Cardiac fibroblast (primary cell): Measurements from ENCODE around the gene NSUN2.

Source experiments
- DNase-seq, 2 donors: peaks; one replicate each; pipeline versions ENCODE4 v3.0.0 to v3.0.0-alpha.2; 2010; ENCODE audit warnings: low read depth in 2 of 2
- H3K4me3 ChIP-seq, 2 donors: replicated peaks in 1 of 2; 1 replicate in 1 of 2; 2 replicates in 1 of 2; pipeline ENCODE4 v1.5.1; 2011; ENCODE audit warnings: low read depth in 2 of 2, low read length in 2 of 2, mild to moderate bottlenecking in 2 of 2, moderate library complexity in 1 of 2
- CTCF ChIP-seq: IDR thresholded peaks from one replicate; pipeline ENCODE4 v1.5.1; 2011; ENCODE audit warnings: low read depth, mild to moderate bottlenecking, low read length, inconsistent platforms

The NSUN2 gene

GRCh38 chr5:6608016-6608415, 24.8 kb downstream of the NSUN2 start:
- TF ChIP-seq CTCF = no peak
- DNase-seq = no peak
- no peak overlapping the region for H3K4me3 ChIP-seq

DNA sequence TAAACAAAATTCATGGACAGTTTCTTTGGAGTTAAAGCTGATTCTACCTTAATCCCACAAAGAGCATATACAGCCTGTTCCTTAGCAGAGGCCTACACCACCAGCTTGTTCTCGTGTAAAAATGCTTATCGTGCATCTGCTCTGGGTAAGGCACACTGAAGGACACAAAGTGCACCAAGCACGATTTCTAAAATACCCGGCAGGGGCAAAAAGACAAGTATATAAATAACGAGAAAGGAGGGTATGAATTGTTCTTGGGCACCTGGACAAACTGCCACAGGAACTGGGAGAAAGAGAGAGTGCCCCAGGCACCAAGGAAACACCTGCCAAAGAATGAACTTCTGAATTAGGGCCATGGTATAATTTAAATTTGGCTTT, 25.3 kb downstream of the NSUN2 start:
- no peak overlapping the region for H3K4me3 ChIP-seq
- TF ChIP-seq CTCF = no peak
- no peak for DNase-seq

GRCh38 chr5:6606884-6607558, 25.8 kb downstream of the NSUN2 start:
- no peak for DNase-seq
- H3K4me3 ChIP-seq = no peak overlapping the region
- TF ChIP-seq CTCF = no peak

- H3K4me3 ChIP-seq = no peak overlapping the region
- TF ChIP-seq CTCF = no peak
- no peak for DNase-seq
Observed at GRCh38 chr5:6604946-6605345, 27.9 kb downstream of the NSUN2 start.

- no peak for TF ChIP-seq CTCF
- no peak overlapping the region for H3K4me3 ChIP-seq
- no peak for DNase-seq
Observed at GRCh38 chr5:6604341-6604740, 28.5 kb downstream of the NSUN2 start.

DNA sequence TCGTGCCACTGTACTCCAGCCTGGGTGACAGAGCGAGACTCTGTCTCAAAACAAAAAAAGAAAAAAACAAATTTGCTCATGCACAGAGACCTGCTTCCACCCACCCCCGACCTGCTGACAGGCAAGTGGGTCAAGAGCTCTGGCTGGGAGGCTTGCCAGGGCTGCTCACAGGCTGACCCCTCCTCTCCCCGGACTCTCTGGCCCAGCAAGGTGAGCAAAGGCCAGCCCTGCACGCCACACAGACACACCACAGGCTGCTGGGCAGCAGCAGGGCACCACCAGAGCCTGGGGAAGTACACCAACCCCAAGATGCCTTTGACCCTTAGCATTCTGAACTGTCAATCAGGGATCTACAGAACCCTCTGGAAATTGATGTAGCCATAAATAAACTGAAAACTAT, 29.2 kb downstream of the NSUN2 start:
- TF ChIP-seq CTCF = no peak
- no peak for DNase-seq

DNA sequence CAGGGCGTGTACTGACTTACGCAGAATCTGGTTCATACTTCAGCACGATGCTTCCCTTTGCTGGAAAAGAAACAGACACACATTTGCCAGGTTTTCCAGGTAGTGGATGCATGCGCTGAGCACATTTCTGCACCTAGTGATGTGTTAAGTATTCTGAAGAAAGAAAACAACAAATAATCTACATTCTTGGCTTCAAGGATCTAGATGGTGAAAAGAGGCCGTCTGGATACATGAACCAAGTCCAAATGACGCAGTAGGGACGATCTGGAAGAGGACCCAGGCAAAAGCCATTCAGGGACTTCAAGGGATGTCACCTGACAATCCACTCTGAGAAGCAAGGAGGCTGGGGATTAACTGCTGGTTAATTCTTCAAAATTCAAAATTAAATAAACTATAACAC, 30.4 kb downstream of the NSUN2 start:
- no peak for DNase-seq
- H3K4me3 ChIP-seq = no peak overlapping the region
- no peak for TF ChIP-seq CTCF

More for the DNA sequence above, 29.2 kb downstream of the NSUN2 start:
- H3K4me3 ChIP-seq = no peak overlapping the region
